Mesenchymal stem cell (in vitro differentiated cells and primary cell): ENCODE data around the gene DYNC1I1.

ENCODE experiments used
- DNase-seq: peaks from one replicate; pipeline ENCODE4 v3.0.0-alpha.2; 2013
- H2AFZ ChIP-seq: one replicate; pipeline ENCODE4 v1.6.1; 2013; ENCODE audit warnings: low read depth, mild to moderate bottlenecking, control low read depth, inconsistent platforms, low read length, moderate library complexity
- H2AK5ac ChIP-seq: 2 replicates; pipeline ENCODE4 v1.6.1; 2013; ENCODE audit warnings: low read length, moderate library complexity, mild to moderate bottlenecking, inconsistent platforms; ENCODE audit not compliant: severe bottlenecking
- H2BK120ac ChIP-seq: one replicate; pipeline ENCODE4 v1.6.1; 2013; ENCODE audit warnings: low read depth, mild to moderate bottlenecking, inconsistent platforms, low read length, moderate library complexity
- H2BK12ac ChIP-seq, 2 experiments: one replicate each; pipeline ENCODE4 v1.6.1; 2013; ENCODE audit warnings: inconsistent platforms in 2 of 2, low read length in 2 of 2, mild to moderate bottlenecking in 2 of 2, moderate library complexity in 2 of 2, control low read depth in 1 of 2
- H2BK15ac ChIP-seq: one replicate; pipeline ENCODE4 v1.6.1; 2013; ENCODE audit warnings: mild to moderate bottlenecking, low read depth, inconsistent platforms; ENCODE audit not compliant: poor library complexity, severe bottlenecking
- H2BK5ac ChIP-seq: 2 replicates; pipeline ENCODE4 v1.6.1; 2013; ENCODE audit warnings: low read depth, mild to moderate bottlenecking, low read length, control low read depth, inconsistent platforms; ENCODE audit not compliant: poor library complexity, severe bottlenecking
- H3K14ac ChIP-seq, 2 experiments: one replicate each; pipeline ENCODE4 v1.6.1; 2013; ENCODE audit warnings: inconsistent platforms in 2 of 2, low read length in 2 of 2, control low read depth in 1 of 2, mild to moderate bottlenecking in 1 of 2, moderate library complexity in 1 of 2
- H3K18ac ChIP-seq, 2 experiments: one replicate each; pipeline ENCODE4 v1.6.1; 2013; ENCODE audit warnings: inconsistent platforms in 2 of 2, low read length in 2 of 2, control low read depth in 1 of 2, low read depth in 1 of 2, mild to moderate bottlenecking in 1 of 2
- H3K23ac ChIP-seq, 2 experiments: one replicate each; pipeline ENCODE4 v1.6.1; 2013; ENCODE audit warnings: inconsistent platforms in 2 of 2, low read length in 2 of 2, mild to moderate bottlenecking in 2 of 2, moderate library complexity in 2 of 2, control low read depth in 1 of 2
- H3K27ac ChIP-seq: 2 replicates; pipeline ENCODE4 v1.5.1; 2013; ENCODE audit warnings: mild to moderate bottlenecking, moderate library complexity, low read length, control low read depth, inconsistent platforms; ENCODE audit not compliant: poor library complexity, severe bottlenecking
- H3K27me3 ChIP-seq, 2 experiments: 2 replicates each; pipeline versions ENCODE4 v1.6.1 to v1.7.0; 2013; ENCODE audit warnings: low read length in 2 of 2, mild to moderate bottlenecking in 2 of 2, moderate library complexity in 2 of 2, control low read depth in 1 of 2, inconsistent platforms in 1 of 2; ENCODE audit not compliant: control insufficient read depth in 1 of 2, insufficient read depth in 1 of 2
- H3K36me3 ChIP-seq, 2 experiments: 2 replicates each; pipeline versions ENCODE4 v1.6.1 to v1.7.0; 2013; ENCODE audit warnings: low read length in 2 of 2, control low read depth in 1 of 2, inconsistent platforms in 1 of 2, low read depth in 1 of 2, mild to moderate bottlenecking in 1 of 2; ENCODE audit not compliant: insufficient read depth in 2 of 2, control insufficient read depth in 1 of 2
- H3K4ac ChIP-seq, 2 experiments: one replicate each; pipeline ENCODE4 v1.6.1; 2013; ENCODE audit warnings: inconsistent platforms in 2 of 2, low read length in 2 of 2, mild to moderate bottlenecking in 2 of 2, moderate library complexity in 2 of 2, control low read depth in 1 of 2, low read depth in 1 of 2
- H3K4me1 ChIP-seq: 2 replicates; pipeline ENCODE4 v1.6.1; 2013; ENCODE audit warnings: low read depth, low read length, control low read depth; ENCODE audit not compliant: control insufficient read depth, insufficient read depth
- H3K4me2 ChIP-seq: 2 replicates; pipeline ENCODE4 v1.6.1; 2013; ENCODE audit warnings: low read length, mild to moderate bottlenecking, inconsistent platforms; ENCODE audit not compliant: poor library complexity, severe bottlenecking
- H3K4me3 ChIP-seq, 2 experiments: 2 replicates each; pipeline versions ENCODE4 v1.5.1 to v1.7.0; 2013; ENCODE audit warnings: low read length in 2 of 2, mild to moderate bottlenecking in 2 of 2, control low read depth in 1 of 2, low read depth in 1 of 2; ENCODE audit not compliant: insufficient read depth in 1 of 2
- H3K79me1 ChIP-seq: replicated peaks from 2 replicates; pipeline ENCODE4 v1.6.1; 2013; ENCODE audit warnings: mild to moderate bottlenecking, control low read depth, low read length, inconsistent platforms; ENCODE audit not compliant: poor library complexity, severe bottlenecking
- H3K9ac ChIP-seq: 2 replicates; pipeline ENCODE4 v1.7.0; 2013; ENCODE audit warnings: mild to moderate bottlenecking, low read length, moderate library complexity
- H3K9me3 ChIP-seq: 2 replicates; pipeline ENCODE4 v1.7.0; 2013; ENCODE audit warnings: mild to moderate bottlenecking, low read length; ENCODE audit not compliant: control insufficient read depth
- H4K8ac ChIP-seq: one replicate; pipeline ENCODE4 v1.6.1; 2013; ENCODE audit warnings: inconsistent platforms, mild to moderate bottlenecking, low read length, moderate library complexity
- H4K91ac ChIP-seq: one replicate; pipeline ENCODE4 v1.6.1; 2013; ENCODE audit warnings: mild to moderate bottlenecking, low read length, inconsistent platforms
- WGBS: methylation state at CpG from one replicate; pipeline ENCODE4 v1.1.7; 2013; ENCODE audit warnings: mixed read lengths; 5-methylcytosine and 5-hydroxymethylcytosine counted together

Gene DYNC1I1

DNA sequence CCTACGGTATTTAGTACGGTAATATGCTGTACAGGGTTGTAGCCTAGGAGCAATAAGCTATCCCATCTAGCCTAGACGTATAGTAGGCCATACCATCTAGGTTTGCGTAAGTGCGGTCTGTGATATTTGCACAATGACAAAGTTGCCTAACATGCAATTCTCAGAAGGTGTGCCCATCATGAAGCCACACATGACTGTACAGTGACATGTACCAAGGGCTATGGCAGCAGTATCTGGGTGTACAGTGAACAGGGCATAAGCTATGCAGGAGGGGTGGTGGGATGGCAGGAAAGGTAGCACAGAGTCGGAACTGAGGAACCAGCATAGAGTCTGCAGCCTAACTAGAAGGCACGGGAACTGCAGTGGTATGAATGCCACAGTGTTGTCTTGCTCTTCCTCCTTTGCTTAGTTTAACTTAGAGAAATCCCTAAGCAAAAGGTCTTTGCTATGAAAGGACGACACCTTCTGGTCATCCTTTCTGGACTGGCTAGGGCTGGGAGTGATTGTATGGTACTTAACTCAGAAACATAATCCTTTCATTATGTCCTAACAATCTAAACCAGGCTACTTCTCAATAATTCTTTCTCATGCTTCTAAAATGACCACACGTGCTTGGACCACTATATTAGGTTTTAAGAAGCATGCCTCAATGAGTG lies 93.5 kb downstream of the DYNC1I1 start:
- Histone ChIP-seq H3K4me1 (peaks cover 2% of the 10 kb centered on the region), H3K27me3 (no peaks in the 10 kb centered on the region), H3K18ac (peak overlapping the region in 1 of 2 experiments; percentile 67), H3K4me2 (no peak overlapping the region), H2BK120ac (no peak overlapping the region), H3K4ac (no peak overlapping the region), H3K9me3 (no peaks in the 10 kb centered on the region), H3K4me3 (no peak overlapping the region), H4K8ac (no peak overlapping the region), H3K9ac (no peak overlapping the region), H2AFZ (no peak overlapping the region), H2BK5ac (no peak overlapping the region), H3K79me1 (no peaks in the 10 kb centered on the region), H3K27ac (no peak overlapping the region), H3K36me3 (no peaks in the 10 kb centered on the region), H2BK12ac (peak overlapping the region; percentile 34 to 45), H3K23ac (peak overlapping the region in 1 of 2 experiments; percentile 9), H2AK5ac (no peak overlapping the region), H2BK15ac (no peak overlapping the region), H3K14ac (peak overlapping the region in 1 of 2 experiments; percentile 89), H4K91ac (peak overlapping the region; percentile 9)
- 80% methylated on average over 8 of the region's 9 CpGs for WGBS
- peak; percentile 45 for DNase-seq

DNA sequence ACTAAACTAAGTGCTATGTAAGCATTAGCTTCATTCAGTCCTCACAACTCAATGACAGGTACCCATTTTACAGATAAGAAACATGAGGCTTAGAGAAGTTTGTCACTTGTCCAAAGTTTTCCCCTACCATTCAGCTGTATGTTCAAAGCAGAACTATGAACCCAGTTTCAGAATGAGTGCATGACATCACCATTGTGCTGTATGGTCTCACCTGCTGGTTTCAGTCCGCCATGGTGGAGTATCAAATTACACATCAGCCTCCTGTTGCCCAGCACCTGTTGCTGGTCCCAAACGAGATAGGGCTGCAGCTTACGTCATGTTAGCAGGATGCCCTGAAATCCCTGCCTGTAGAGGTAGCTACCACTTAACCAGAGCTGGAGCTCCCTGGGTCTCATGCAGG lies 95.0 kb downstream of the DYNC1I1 start:
- Histone ChIP-seq H3K9ac (no peak overlapping the region), H2BK15ac (peak overlapping the region; percentile 2), H3K23ac (no peak overlapping the region), H3K18ac (peak overlapping the region in 1 of 2 experiments; percentile 18), H2BK12ac (peak overlapping the region; percentile 6 to 43), H2BK5ac (no peak overlapping the region), H3K27ac (no peak overlapping the region), H3K4ac (no peak overlapping the region), H3K9me3 (no peaks in the 10 kb centered on the region), H3K4me3 (no peak overlapping the region), H3K79me1 (no peaks in the 10 kb centered on the region), H2AFZ (no peak overlapping the region), H3K36me3 (no peaks in the 10 kb centered on the region), H4K8ac (no peak overlapping the region), H2BK120ac (no peak overlapping the region), H3K4me1 (peaks cover 4% of the 10 kb centered on the region), H2AK5ac (no peak overlapping the region), H4K91ac (no peak overlapping the region), H3K14ac (no peak overlapping the region), H3K4me2 (no peak overlapping the region), H3K27me3 (no peaks in the 10 kb centered on the region)
- DNase-seq, result no peak
- 64% methylated on average over 3 of the region's 3 CpGs for WGBS

GRCh38 chr7:95871075-95871848 lies 98.9 kb downstream of the DYNC1I1 start:
- no peak overlapping the region for H3K4me2 ChIP-seq
- WGBS, result 48% methylated on average over 3 of the region's 6 CpGs

DNA sequence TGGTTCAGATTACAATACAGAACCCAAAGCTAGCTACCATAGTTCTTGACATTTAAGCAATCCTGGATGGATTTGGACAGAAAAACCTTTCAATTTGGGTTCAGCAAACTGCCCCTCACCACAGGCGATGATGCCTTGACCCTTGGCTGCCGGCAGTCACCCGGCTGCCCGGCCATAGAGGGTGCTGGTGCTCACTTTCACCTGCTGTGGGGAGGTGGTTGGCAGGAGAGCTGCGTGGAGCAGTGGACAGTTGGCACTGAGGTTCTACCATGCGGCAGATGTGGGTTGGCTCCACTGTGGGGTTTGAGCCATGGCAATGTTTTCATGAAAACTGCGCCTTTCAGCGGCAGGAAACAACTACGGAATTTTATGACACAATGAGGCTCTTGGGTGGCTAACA lies 99.5 kb downstream of the DYNC1I1 start:
- Histone ChIP-seq H3K4me1 (peaks cover 2% of the 10 kb centered on the region), H3K9me3 (no peaks in the 10 kb centered on the region), H3K4me2 (no peak overlapping the region), H4K91ac (peak overlapping the region; percentile 87), H2BK15ac (peak overlapping the region; percentile 48), H3K27ac (no peak overlapping the region), H2BK5ac (no peak overlapping the region), H3K18ac (peak overlapping the region in 1 of 2 experiments; percentile 59), H3K79me1 (no peaks in the 10 kb centered on the region), H2AK5ac (no peak overlapping the region), H3K4me3 (no peak overlapping the region), H2BK120ac (no peak overlapping the region), H3K36me3 (no peaks in the 10 kb centered on the region), H3K4ac (no peak overlapping the region), H3K14ac (no peak overlapping the region), H3K9ac (no peak overlapping the region), H3K23ac (no peak overlapping the region), H4K8ac (peak overlapping the region; percentile 80), H2AFZ (no peak overlapping the region), H3K27me3 (peaks cover 0 to 5% of the 10 kb centered on the region in 2 experiments), H2BK12ac (peak overlapping the region in 1 of 2 experiments; percentile 82)
- DNase-seq, result no peak
- WGBS, result 88% methylated on average over 9 of the region's 9 CpGs

More at GRCh38 chr7:95871075-95871848, 98.9 kb downstream of the DYNC1I1 start:
- no peaks in the 10 kb centered on the region for H3K36me3 ChIP-seq
- H3K27me3 ChIP-seq, result peaks cover 0 to 5% of the 10 kb centered on the region in 2 experiments
- no peak overlapping the region for H2AK5ac ChIP-seq
- H4K91ac ChIP-seq, result no peak overlapping the region
- H4K8ac ChIP-seq, result no peak overlapping the region
- H3K23ac ChIP-seq, result no peak overlapping the region
- H3K9ac ChIP-seq, result no peak overlapping the region
- H2BK5ac ChIP-seq, result no peak overlapping the region
- H2AFZ ChIP-seq, result no peak overlapping the region
- no peaks in the 10 kb centered on the region for H3K79me1 ChIP-seq
- peak; percentile 65 for DNase-seq
- H2BK120ac ChIP-seq, result no peak overlapping the region
- no peak overlapping the region for H3K4me3 ChIP-seq
- no peak overlapping the region for H3K14ac ChIP-seq
- H2BK12ac ChIP-seq, result no peak overlapping the region
- no peak overlapping the region for H3K27ac ChIP-seq
- H3K18ac ChIP-seq, result no peak overlapping the region
- H3K4me1 ChIP-seq, result peaks cover 2% of the 10 kb centered on the region
- H3K9me3 ChIP-seq, result no peaks in the 10 kb centered on the region
- H2BK15ac ChIP-seq, result no peak overlapping the region
- no peak overlapping the region for H3K4ac ChIP-seq
